MM.1S (cell line): ENCODE data around the gene DLX6.

Source experiments
- DNase-seq: peaks from one replicate; pipeline ENCODE4 v3.0.0-alpha.2; 2015
- H2AFZ ChIP-seq: fragments of 300-600 bp; sonication (generic); 2 replicates; pipeline ENCODE4 v1.6.0; 2016; ENCODE audit warnings: antibody characterized with exemption, low read length
- H3F3A ChIP-seq: fragments of 300-600 bp; sonication (generic); 2 replicates; pipeline ENCODE4 v1.6.1; 2016; ENCODE audit warnings: mild to moderate bottlenecking, antibody characterized with exemption, low read length, moderate library complexity, mixed read lengths; ENCODE audit not compliant: insufficient read depth
- H3K27ac ChIP-seq: fragments of 300-600 bp; sonication (generic); 2 replicates; pipeline ENCODE4 v1.5.1; 2016; ENCODE audit warnings: mild to moderate bottlenecking, low read length
- H3K27me3 ChIP-seq: fragments of 300-600 bp; sonication (generic); replicated peaks from 2 replicates; pipeline ENCODE4 v1.6.0; 2016; ENCODE audit warnings: low read length; ENCODE audit not compliant: insufficient read depth
- H3K36me3 ChIP-seq: fragments of 300-600 bp; sonication (generic); replicated peaks from 2 replicates; pipeline ENCODE4 v1.6.1; 2016; ENCODE audit warnings: mild to moderate bottlenecking, low read length, mixed read lengths; ENCODE audit not compliant: insufficient read depth
- H3K4me1 ChIP-seq: fragments of 300-600 bp; sonication (generic); 2 replicates; pipeline ENCODE4 v1.6.1; 2016; ENCODE audit warnings: low read length, mixed read lengths
- H3K4me2 ChIP-seq: fragments of 300-600 bp; sonication (generic); 2 replicates; pipeline ENCODE4 v1.6.0; 2016; ENCODE audit warnings: low read depth, low read length
- H3K4me3 ChIP-seq: fragments of 300-600 bp; sonication (generic); 2 replicates; pipeline ENCODE4 v1.5.1; 2016; ENCODE audit warnings: low read length, mixed read lengths
- H3K79me2 ChIP-seq: fragments of 300-600 bp; sonication (generic); 2 replicates; pipeline ENCODE4 v1.6.1; 2016; ENCODE audit warnings: mixed run types, low read length, mixed read lengths
- H3K9ac ChIP-seq: fragments of 300-600 bp; sonication (generic); 2 replicates; pipeline ENCODE4 v1.6.1; 2016; ENCODE audit warnings: low read length, mixed read lengths
- H3K9me2 ChIP-seq: fragments of 300-600 bp; sonication (generic); replicated peaks from 2 replicates; pipeline ENCODE4 v1.6.1; 2016; ENCODE audit warnings: mild to moderate bottlenecking, low read length, mixed read lengths; ENCODE audit not compliant: insufficient read depth
- H3K9me3 ChIP-seq: fragments of 300-600 bp; sonication (generic); replicated peaks from 2 replicates; pipeline ENCODE4 v1.6.1; 2016; ENCODE audit warnings: mild to moderate bottlenecking, low read length, mixed read lengths; ENCODE audit not compliant: insufficient read depth
- H4K20me1 ChIP-seq: fragments of 300-600 bp; sonication (generic); 2 replicates; pipeline ENCODE4 v1.6.1; 2016; ENCODE audit warnings: mild to moderate bottlenecking, low read length, moderate library complexity, mixed read lengths; ENCODE audit not compliant: insufficient read depth
- CTCF ChIP-seq: fragments of 300-600 bp; sonication (generic); IDR thresholded peaks from 2 replicates; pipeline ENCODE4 v1.5.1; 2016; ENCODE audit warnings: antibody characterized with exemption, low read length, mixed read lengths
- EZH2 ChIP-seq: fragments of 300-600 bp; sonication (generic); optimal IDR thresholded peaks from 2 replicates; pipeline ENCODE3; 2017; ENCODE audit warnings: low read depth, mild to moderate bottlenecking, antibody characterized with exemption, low read length, mixed read lengths
- EZH2phosphoT487 ChIP-seq: fragments of 300-600 bp; sonication (generic); IDR thresholded peaks from 2 replicates; pipeline ENCODE4 v1.6.1; 2018; ENCODE audit warnings: antibody characterized with exemption, low read length

Gene DLX6

GRCh38 chr7:97019710-97020225, 14.4 kb downstream of the DLX6 start:
- H3K9me2 ChIP-seq: no peaks in the 10 kb centered on the region
- no peaks in the 10 kb centered on the region for H3K36me3 ChIP-seq
- no peak for DNase-seq
- H3K27me3 ChIP-seq: peaks cover 45% of the 10 kb centered on the region
- H3K9me3 ChIP-seq: no peaks in the 10 kb centered on the region
- H3K27ac ChIP-seq: no peak overlapping the region
- H3K4me1 ChIP-seq: no peaks in the 10 kb centered on the region
- no peak overlapping the region for H3K9ac ChIP-seq
- H4K20me1 ChIP-seq: no peaks in the 10 kb centered on the region
- H2AFZ ChIP-seq: no peak overlapping the region
- H3K79me2 ChIP-seq: no peaks in the 10 kb centered on the region
- H3K4me2 ChIP-seq: no peak overlapping the region
- TF ChIP-seq EZH2: no peak
- no peak for TF ChIP-seq EZH2phosphoT487
- TF ChIP-seq CTCF: no peak
- H3K4me3 ChIP-seq: no peak overlapping the region
- no peaks in the 10 kb centered on the region for H3F3A ChIP-seq

- DNase-seq: no peak
- H3K79me2 ChIP-seq: no peaks in the 10 kb centered on the region
- H4K20me1 ChIP-seq: no peaks in the 10 kb centered on the region
- H3K4me3 ChIP-seq: no peak overlapping the region
- H3K9ac ChIP-seq: no peak overlapping the region
- no peak overlapping the region for H2AFZ ChIP-seq
- H3K9me3 ChIP-seq: no peaks in the 10 kb centered on the region
- H3K9me2 ChIP-seq: no peaks in the 10 kb centered on the region
- H3F3A ChIP-seq: no peaks in the 10 kb centered on the region
- TF ChIP-seq EZH2phosphoT487 (no peak), EZH2 (no peak), CTCF (no peak)
- no peak overlapping the region for H3K27ac ChIP-seq
- no peaks in the 10 kb centered on the region for H3K36me3 ChIP-seq
- H3K4me2 ChIP-seq: no peak overlapping the region
- no peaks in the 10 kb centered on the region for H3K4me1 ChIP-seq
- H3K27me3 ChIP-seq: peaks cover 51% of the 10 kb centered on the region
Measured at GRCh38 chr7:97020601-97020995, 15.2 kb downstream of the DLX6 start.

- no peak for DNase-seq
Measured at GRCh38 chr7:97020996-97021746, 15.8 kb downstream of the DLX6 start.

More at GRCh38 chr7:97020996-97021746, 15.8 kb downstream of the DLX6 start:
- Histone ChIP-seq H3K27me3 (peaks cover 57% of the 10 kb centered on the region), H4K20me1 (no peaks in the 10 kb centered on the region), H3K4me2 (no peak overlapping the region), H3F3A (no peaks in the 10 kb centered on the region), H3K9ac (no peak overlapping the region), H3K36me3 (no peaks in the 10 kb centered on the region), H3K9me3 (no peaks in the 10 kb centered on the region), H3K79me2 (no peaks in the 10 kb centered on the region), H3K4me1 (no peaks in the 10 kb centered on the region), H3K27ac (no peak overlapping the region), H3K4me3 (no peak overlapping the region), H3K9me2 (no peaks in the 10 kb centered on the region), H2AFZ (no peak overlapping the region)
- TF ChIP-seq EZH2: no peak
- TF ChIP-seq CTCF: no peak
- TF ChIP-seq EZH2phosphoT487: no peak
